HG02973 (cell line): ENCODE results near the gene ATP13A1.
"Not testable (repeated sequence)": the region's sequence is repeated elsewhere in the genome, so short reads cannot be mapped to it uniquely, and the experiment has no call there.

Source experiments
- ATAC-seq: cut with Tn5 transposase; IDR thresholded peaks from one replicate; pipeline ENCODE4 v1.9.1; 2021; ENCODE audit warnings: moderate library complexity; ENCODE audit not compliant: unreplicated experiment

The ATP13A1 gene

DNA sequence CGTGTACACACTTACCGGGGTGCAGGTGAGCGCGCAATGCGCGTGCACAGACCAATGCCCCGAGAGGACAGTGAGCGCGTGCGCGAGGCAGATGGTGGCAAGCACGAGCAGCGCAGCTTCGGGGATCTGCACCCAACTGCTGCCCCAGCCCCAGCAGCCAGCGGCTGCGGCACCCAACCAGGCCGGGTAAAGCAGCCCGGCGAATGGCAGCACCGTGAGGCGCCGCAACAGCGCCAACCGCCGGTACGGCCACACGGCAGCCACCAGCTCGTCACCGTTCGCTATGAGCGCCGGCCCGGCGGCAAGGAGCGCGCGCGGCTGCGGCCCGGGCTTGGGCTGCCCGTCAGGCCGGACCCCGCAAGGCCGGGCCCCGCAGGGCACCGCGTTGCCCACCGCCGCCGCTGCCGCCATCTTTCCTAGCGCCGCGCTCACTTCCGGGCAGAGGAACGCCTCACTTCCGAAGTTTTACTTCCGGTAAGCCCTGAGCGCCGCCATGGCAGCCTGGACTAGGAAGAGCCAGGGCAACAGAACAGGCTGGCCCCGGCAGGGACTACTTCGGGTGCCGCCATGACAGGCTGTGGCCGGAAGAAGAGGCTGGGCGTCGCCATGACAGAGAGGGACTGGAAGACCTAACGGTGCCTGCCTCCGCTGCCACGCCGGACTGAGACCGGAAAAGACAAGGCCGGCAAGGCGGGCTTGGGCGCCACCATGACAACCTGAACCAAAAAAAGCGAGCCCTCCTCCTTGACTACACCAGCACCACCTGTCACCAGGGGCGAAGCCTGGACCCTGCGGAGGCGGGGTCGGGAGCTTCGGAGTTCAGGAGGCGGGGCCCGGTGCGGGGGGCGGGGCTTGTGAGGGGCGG, at the start of gene ATP13A1:
Gene ATP13A1, minus strand, starts transcription at position 421 of the 865 bp plus-strand sequence. Its CDS starts 10 bp downstream, at position 411.
- peak; percentile 59 for ATAC-seq

DNA sequence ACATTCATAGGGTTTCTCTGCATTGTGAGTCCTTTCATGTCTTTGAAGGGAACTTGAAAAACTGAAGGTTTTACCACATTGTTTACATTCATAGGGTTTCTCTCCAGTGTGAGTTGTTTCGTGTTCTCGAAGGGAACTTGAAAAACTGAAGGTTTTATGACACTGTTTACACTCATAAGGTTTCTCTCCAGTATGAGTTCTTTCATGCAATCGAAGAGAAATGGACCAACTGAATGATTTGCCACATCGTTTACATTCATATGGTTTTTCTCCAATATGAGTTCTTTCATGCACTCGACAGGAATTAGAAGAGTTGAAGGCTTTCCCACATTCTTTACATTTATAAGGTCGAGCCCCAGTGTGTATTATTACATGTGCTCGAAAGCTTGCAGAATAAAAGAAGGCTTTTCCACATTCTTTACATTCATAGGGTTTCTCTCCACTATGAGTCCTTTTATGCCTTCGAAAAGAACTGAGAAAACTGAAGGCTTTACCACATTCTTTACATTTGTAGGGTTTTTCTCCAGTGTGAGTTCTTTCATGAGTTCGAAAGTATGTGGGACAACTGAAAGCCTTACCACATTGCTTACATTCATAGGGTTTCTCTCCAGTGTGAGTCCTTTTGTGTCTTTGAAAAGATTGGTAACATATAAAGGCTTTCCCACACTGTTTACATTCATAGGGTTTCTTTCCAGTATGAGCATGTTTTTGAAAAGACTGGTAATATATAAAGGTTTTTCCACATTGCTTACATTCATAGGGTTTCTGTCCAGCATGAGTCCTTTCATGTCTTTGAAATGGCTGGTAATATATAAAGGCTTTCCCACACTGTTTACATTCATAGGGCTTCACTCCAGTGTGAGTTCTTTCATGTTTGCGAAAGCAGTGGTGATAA, 48.7 kb upstream of the ATP13A1 start:
- ATAC-seq, result no peak

DNA sequence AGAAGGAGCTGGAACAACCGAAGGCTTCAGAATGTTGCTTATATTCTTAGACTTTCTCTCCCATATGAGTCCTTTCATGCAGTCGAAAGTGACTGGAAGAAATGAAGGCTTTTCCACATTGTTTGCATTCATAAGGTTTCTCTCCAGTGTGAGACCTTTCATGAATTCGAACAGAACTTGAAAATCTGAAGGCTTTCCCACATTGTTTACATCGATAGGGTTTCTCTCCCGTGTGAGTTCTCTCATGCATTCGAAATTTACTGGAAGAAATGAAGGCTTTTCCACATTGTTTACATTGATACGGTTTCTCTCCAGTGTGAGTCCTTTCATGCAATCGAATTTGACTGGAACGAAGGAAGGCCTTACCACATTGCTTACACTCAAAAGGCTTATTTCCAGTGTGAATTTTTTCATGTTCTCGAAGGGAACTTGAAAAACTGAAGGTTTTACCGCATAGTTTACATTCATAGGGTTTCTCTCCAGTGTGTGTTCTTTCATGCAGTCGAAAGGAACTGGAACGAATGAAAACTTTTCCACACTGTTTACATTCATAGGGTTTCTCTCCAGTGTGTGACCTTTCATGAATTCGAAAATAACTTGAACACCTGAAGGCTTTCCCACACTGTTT, 47.9 kb upstream of the ATP13A1 start:
- ATAC-seq, result no peak

DNA sequence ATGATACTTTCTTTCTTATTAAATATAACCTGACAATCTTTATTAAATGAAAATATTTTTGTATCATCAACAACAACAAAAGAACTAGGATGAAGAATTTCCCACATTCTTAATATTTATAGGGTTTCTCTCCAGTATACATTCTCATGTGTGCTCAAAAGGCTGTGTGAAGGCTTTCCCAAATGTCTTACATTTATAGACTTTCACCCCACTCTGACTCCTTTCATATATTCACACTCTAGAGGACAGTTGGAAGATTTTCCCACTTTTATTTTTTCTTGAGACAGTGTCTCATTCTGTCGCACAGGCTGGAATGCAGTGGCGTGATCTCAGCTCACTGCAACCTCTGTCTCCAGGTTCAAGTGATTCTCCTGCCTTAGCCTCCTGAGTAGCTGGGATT, 47.0 kb upstream of the ATP13A1 start:
- no peak for ATAC-seq

DNA sequence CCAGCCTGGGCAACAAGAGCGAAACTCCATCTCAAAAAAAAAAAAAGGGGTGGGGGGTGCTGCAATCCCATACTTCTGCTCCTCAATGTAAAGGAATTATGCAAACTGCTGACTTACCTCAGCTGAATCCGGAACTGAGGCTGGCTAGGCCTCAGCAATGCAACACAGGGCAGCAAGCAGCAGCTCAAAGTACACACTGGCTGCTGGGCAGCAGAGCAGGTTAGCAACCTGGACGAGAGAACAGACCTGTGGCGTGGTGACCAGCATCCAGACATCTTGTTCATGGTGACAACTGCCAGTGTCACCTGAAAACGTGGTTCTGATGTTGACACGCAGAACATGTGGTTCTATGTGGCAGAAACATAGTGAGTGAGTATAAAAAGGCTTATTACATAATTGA, 41.4 kb upstream of the ATP13A1 start:
- ATAC-seq, result no peak

DNA sequence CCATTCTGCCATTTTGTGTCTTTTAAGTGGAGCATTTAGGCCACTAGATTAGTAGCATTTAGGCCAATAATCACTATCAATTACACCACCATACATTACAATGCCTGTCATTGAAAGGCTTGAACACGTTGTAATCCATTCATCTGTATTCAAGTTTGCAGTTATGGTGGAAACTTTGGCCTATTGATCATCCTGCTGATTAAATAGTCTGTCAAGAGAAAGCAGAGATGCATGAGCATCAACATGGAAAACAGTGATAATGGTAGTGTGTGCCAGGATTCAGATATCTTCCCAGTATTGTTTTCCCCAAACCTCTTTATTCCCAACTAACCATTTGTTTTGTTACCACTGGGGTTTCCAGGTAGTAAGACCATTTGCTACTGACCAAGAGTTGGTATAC, 37.0 kb upstream of the ATP13A1 start:
- not testable (repeated sequence) for ATAC-seq

DNA sequence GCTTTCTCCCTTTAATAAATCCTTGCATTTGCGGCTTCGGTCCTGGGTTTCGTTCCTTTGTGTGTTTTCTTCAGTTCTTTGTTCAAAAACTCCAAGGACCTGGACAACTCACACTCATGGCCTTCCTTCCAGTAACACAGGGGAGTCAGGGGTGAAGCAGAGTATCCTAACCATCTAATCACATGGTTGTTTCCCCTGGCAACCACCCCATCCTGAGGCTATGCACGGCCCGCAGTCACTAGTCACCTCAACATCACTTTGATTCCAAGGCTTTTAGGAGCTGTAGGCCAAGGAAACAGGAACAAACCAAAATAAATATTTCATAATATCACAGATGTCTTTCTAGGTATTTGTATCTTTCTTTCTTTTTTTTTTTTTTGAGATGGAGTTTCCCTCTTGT, 34.1 kb upstream of the ATP13A1 start:
- no peak for ATAC-seq

DNA sequence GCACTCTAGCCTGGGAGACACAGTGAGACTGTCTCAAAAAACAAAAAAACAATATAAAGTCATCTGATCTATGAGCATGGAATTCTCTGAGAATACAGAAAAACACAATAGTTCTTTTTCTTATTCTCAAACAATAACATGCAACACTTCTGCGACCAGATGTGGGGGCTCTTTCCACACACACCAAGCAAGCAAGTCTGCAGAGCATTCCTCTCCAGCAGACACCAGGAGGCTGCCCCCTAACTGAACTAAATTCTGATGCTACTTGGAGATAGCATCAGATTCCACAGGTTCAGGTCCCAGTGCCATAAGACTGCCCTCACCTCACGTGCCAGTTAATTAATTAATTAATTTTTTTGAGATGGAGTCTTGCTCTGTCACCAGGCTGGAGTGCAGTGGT, 32.9 kb upstream of the ATP13A1 start:
- no peak for ATAC-seq

DNA sequence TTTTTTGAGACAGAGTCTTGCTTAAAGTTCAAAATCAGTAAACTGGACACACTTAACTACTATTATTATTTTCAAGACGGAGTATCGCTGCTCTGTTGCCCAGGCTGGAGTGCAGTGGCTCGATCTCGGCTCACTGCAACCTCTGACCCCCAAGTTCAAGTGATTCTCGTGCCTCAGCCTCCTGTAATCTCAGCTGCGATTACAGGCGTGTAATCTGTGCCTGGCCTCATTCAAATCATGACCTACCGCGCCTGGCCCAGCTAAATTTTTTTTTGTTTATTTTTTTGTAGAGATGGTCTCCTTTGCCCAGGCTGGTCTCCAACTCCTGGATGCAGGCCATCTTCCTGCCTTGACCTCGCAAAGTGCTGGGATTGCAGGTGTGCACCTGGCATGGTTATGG, 28.2 kb upstream of the ATP13A1 start:
- no peak for ATAC-seq

DNA sequence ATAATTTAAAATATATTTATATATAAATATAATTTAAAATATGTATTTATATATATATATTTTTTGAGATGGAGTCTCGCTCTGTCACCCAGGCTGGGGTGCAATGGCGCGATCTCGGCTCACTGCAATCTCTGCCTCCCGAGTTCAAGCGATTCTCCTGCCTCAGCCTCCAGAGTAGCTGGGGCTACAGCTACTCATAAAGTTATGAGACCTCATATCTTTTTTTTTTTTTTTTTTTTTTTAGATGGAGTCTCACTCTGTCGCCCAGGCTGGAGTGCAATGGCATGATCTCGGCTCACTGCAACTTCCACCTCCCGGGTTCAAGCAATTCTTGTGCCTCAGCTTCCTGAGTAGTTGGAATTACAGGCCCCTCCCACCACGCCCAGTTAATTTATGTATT, 25.5 kb upstream of the ATP13A1 start:
- ATAC-seq, result not testable (repeated sequence)

DNA sequence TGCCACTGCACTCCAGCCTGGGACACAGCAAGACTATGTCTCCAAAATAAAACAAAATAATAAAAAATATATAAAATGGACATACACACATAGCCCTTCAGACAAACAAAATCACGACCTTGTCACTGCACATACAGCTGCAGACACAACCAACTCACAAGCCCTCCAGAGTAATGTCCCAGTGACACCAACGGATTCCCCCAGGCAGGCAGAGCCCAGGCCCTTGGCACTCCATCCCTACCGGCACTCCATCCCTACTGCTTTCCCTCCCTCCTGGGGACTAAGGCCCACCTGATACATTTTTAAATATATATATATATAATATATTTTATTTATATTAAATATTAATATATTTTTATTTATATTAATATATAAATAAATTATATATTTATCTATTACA, 23.6 kb upstream of the ATP13A1 start:
- no peak for ATAC-seq

DNA sequence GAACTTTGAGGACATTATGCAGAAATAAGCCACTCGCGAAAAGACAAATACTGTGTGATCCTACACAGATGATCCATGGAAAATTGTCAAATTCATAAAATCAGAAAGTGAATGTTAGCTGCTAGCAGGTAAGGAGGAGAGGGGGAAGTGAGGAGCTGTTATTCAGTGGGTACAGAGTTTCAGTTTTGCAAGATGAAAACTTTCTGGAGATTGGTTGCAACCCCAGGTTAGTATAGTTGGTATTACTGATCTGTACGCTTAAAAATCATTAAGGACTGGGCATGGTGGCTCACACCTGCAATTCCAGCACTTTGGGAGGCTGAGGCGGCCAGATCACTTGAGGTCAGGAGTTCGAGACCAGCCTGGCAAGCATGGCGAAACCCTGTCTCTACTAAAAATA, 23.1 kb upstream of the ATP13A1 start:
- ATAC-seq, result no peak

DNA sequence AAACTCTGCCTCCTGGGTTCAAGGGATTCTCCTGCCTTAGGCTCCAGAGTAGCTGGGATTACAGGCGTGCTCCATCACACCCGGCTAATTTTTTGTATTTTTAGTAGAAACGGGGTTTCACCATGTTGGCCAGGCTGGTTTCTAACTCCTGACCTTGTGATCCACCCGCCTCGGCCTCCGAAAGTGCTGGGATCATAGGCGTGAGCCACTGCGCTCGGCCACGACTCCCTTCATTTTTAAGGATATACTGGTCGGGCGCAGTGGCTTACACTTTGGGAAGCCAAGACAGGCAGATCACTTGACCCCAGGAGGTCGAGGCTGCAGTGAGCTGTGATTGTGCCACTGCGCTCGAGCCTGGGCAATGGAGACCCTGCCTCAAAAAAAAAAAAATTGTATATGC, 22.6 kb upstream of the ATP13A1 start:
- not testable (repeated sequence) for ATAC-seq

DNA sequence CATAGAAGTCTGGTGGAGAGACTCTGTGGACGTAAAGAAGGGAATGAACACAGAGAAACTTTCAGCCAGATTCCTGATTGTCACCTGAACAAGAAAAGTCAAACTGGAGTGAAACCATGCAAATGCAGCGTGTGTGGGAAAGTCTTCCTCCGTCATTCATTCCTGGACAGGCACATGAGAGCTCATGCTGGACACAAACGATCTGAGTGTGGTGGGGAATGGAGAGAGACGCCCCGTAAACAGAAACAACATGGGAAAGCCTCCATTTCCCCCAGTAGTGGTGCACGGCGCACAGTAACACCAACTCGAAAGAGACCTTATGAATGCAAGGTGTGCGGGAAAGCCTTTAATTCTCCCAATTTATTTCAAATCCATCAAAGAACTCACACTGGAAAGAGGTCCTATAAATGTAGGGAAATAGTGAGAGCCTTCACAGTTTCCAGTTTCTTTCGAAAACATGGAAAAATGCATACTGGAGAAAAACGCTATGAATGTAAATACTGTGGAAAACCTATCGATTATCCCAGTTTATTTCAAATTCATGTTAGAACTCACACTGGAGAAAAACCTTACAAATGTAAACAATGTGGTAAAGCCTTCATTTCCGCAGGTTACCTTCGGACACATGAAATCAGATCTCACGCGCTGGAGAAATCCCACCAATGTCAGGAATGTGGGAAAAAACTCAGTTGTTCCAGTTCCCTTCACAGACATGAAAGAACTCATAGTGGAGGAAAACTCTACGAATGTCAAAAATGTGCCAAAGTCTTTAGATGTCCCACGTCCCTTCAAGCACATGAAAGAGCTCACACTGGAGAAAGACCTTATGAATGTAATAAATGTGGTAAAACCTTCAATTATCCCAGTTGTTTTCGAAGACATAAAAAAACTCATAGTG, 15.9 kb upstream of the ATP13A1 start:
- ATAC-seq, result no peak

DNA sequence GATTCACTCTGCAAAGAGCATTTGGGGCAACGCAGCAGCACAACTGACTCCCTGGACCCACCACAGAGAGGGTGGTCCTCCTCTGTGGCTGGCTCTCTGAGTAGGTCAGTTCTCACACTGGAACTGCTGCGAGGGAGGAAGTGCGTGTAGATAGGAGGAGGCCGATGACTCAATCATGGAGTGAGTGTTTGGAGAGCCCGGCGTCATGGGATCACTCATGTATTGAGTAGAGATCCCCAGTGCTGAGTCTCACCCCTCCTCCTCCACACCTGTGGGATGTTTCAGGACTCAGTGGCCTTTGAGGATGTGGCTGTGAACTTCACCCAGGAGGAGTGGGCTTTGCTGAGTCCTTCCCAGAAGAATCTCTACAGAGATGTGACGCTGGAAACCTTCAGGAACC, 14.1 kb upstream of the ATP13A1 start:
- no peak for ATAC-seq

DNA sequence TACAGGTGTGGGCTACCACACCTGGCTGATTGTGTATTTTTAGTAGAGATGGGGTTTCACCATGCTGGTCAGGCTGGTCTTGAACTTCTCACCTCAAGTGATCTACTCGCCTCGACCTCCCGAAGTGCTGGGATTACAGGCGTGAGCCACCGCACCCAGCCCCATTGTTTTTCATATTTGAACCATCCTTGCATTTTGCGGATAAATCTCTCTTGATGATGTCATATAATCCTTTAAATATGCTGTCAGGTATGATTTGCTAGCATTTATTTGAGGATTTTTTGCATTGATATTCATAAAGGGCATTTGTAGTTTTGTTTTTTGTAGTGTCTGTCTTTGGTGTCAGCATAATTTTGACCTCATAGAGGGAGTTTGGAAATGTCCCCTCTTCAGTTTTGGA, 10.8 kb upstream of the ATP13A1 start:
- no peak for ATAC-seq

DNA sequence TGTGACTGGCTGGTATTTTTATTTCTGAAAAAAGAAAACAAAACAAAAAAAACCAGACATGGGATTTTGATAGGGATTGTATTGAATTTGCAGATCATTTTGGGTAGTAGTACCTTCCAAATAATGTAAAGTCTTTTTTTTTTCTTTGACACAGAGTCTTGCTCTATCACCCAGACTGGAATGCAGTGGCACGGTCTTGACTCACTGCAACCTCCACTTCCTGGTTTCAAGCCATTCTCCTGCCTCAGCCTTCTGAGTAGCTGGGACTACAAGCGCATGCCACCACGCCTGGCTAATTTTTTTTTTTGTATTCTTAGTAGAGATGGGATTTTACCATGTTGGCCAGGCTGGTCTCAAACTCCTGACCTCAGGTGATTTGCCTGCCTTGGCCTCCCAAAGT, 9.3 kb upstream of the ATP13A1 start:
- no peak for ATAC-seq

DNA sequence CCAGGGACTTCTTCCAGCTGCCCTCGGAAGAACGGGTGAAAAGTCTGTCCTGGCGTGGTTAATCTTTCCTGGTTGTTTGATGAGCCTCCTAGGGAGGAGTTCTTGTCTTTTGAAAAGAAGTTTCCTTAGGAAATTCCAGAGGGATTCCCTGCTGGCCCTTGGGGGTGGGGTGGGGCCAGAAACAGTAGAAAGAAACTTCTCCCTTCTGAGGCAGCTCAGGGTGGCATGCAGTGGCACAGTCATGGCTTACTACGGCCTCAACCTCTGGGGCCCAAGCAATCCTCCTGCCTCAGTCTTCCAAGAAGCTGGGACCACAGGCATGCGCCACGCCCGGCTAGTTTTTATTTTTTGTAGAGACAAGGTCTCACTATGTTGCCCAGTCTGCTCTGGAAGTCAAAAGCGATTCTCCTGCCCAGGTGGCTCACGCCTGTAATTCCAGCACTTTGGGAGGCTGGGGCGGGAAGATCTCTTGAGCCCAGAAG, 6.6 kb upstream of the ATP13A1 start:
- no peak for ATAC-seq

DNA sequence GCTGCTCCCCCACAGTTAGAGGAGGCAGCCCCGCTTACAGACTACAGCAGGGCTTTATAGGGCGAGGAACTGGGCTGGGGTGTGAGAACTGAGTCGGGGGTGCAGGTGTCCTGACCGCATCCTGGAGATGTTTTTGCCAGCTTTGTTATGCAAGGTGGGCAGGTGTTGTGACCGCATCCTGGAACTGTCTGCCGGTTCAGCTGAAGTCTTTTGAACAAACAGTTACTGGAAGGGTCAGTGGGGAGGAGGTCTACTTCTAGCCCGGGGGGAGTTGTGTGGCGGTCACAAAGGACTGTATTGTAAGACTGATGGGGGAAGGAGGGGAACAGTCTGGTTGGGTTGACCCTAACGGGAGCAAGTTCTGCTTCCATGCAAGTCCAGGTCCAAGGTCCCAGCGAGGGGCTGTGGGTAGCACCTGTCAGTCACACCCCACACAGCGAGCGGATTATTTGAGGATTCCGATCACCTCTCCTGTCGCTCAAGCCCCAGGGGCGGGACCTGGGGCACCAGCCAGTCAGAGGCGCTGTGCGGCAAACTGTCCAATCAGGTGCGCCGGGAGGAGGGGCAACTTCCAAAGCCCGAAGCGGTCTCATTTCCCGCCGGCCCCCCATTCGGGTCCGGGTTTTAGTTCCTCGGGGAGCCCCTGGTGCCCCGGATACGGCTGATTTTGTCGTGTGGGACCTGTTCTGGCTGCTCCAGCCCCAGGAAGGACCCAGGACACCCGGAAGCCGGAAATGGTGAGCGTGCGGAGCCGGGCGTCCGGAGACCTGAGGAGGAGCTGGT, 4.9 kb upstream of the ATP13A1 start, which contains the start of gene ZNF101:
Gene ZNF101, plus strand, starts transcription at position 610 of the 783 bp plus-strand sequence. Its CDS starts 125 bp downstream, at position 735.
- peak; percentile 71 for ATAC-seq
